ENCODE results near the gene SLX4. TPM values are rescaled to one million over a fixed set of nuclear protein-coding genes. Genes with fewer than 3 reads are reported as not detected.

The SLX4 gene
- total RNA-seq, 1 donor from 2014 or later, result 12.0 TPM

DNA sequence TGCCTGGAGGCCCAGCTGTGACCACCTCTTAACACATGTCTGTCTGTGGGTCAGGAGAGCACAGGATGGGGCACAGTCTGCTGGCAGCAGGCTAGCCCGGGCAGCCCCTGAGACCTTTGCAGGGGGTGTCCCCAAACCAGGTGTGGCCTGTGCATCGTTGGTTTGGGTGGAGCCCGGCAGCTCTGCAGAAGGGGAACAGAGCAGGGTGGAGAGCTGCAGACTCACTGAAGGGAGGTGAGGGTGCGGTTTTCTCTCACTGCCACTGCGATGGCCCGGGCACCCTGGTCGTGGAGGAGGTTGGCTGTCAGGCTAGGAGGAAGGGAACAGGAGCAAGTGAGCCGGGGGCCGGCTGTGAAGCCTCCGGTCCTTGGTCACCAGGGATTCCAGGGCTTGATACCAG, 63.0 kb downstream of the SLX4 start:
- no peak overlapping the region for H3K27ac Mint-ChIP-seq
- H3K4me3 Mint-ChIP-seq, result no peak overlapping the region
- no peak for DNase-seq (ENCODE audit: low spot score in 2 of 2, unreplicated experiment in 2 of 2)
- H3K4me1 Mint-ChIP-seq, result peaks cover 6% of the 10 kb centered on the region
- no peak for TF ChIP-seq CTCF (IDR thresholded peaks at IDR 0.05; ENCODE audit: unreplicated experiment)
- H3K9me3 Mint-ChIP-seq, result no peaks in the 10 kb centered on the region
- no peaks in the 10 kb centered on the region for H3K27me3 Mint-ChIP-seq (ENCODE audit: low read depth)
- no peaks in the 10 kb centered on the region for H3K36me3 Mint-ChIP-seq

- no peaks in the 10 kb centered on the region for H3K9me3 Mint-ChIP-seq
- no peaks in the 10 kb centered on the region for H3K36me3 Mint-ChIP-seq
- no peak overlapping the region for H3K4me3 Mint-ChIP-seq
- DNase-seq (ENCODE audit: low spot score in 2 of 2, unreplicated experiment in 2 of 2), result no peak
- H3K27ac Mint-ChIP-seq, result no peak overlapping the region
- TF ChIP-seq CTCF (IDR thresholded peaks at IDR 0.05; ENCODE audit: unreplicated experiment), result no peak
- H3K4me1 Mint-ChIP-seq, result no peaks in the 10 kb centered on the region
- H3K27me3 Mint-ChIP-seq (ENCODE audit: low read depth), result no peaks in the 10 kb centered on the region
These were observed 64.3 kb downstream of the SLX4 start for GRCh38 chr16:3546986-3547682.

DNA sequence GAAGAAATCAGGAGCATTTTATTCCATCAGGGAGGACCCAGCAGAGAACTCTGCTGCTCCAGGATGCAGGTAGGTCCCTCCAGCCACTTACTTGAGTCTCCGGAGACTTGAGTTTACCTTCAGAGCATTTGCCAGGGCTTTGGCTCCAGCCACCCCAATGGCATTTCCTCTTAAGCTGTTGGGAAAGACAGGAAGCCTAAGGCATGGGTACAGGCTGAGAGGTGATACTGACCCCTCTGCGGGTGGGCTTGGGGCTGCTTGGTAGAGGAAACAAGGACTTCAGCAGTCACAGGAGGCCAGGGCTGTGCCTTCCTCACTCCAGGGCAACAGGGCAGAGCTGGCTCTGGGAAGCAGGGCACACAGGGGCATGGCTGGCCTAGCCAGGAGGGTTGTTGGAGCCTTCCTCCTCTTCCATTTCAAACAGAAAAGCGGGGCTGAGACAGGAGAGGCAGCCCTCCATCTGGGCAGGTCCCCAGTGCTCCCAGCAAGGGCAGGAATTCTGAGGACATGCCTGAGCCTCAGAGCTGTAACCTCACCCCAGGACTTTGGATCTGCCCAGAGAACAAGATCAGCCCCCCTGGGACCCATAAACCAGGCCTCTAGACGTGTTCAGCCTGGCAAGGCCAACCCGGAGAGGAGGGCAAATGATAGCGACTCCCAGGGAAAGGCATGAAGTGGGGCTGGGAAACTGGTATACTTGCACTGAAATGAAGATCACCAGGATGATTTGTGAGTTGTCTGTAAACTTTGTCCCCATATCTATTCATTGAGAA, 68.6 kb downstream of the SLX4 start:
- Mint-ChIP-seq H3K27ac (no peak overlapping the region), H3K4me1 (no peaks in the 10 kb centered on the region), H3K9me3 (no peaks in the 10 kb centered on the region), H3K36me3 (peaks cover 3% of the 10 kb centered on the region), H3K4me3 (no peak overlapping the region), H3K27me3 (ENCODE audit: low read depth) (no peaks in the 10 kb centered on the region)
- DNase-seq (ENCODE audit: low spot score in 2 of 2, unreplicated experiment in 2 of 2), result no peak
- TF ChIP-seq CTCF (IDR thresholded peaks at IDR 0.05; ENCODE audit: unreplicated experiment), result no peak

DNA sequence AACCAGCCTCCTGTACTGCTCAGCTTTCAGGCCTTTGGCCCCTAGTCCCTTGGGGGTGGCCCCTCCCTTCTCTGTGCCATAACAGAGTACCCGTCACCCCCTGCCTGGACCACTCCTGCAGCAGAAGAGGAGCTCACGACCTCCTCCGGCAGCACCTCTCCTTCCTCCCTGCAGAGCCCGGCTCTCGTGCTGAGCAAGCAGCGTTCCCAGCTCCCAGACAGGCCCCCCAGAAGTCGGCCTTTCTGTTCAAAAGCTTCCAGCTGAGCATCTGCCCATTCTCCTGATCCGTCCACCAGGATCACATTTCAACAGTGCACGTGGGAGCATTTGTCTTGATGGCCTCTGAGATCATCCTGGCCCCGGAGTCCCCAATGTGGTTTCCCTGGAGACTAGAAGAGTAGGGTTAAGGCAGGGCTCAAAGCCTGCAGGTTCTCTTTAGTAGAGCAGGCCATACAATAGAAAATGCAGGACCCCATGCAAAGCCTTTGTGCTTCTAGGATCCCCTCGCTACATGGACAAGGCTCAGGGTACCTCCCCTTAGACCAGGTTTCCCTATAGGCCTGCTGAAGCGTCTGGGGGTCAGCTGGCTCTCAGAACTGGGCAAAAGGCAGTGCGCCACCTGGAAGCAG, 69.8 kb downstream of the SLX4 start:
- no peak for TF ChIP-seq CTCF (IDR thresholded peaks at IDR 0.05; ENCODE audit: unreplicated experiment)
- DNase-seq (ENCODE audit: low spot score in 2 of 2, unreplicated experiment in 2 of 2), result no peak
- Mint-ChIP-seq H3K27me3 (ENCODE audit: low read depth) (no peaks in the 10 kb centered on the region), H3K9me3 (no peaks in the 10 kb centered on the region), H3K4me1 (no peaks in the 10 kb centered on the region), H3K27ac (no peak overlapping the region), H3K4me3 (no peak overlapping the region), H3K36me3 (peaks cover 7% of the 10 kb centered on the region)

- no peaks in the 10 kb centered on the region for H3K4me1 Mint-ChIP-seq
- H3K9me3 Mint-ChIP-seq, result no peaks in the 10 kb centered on the region
- H3K27ac Mint-ChIP-seq, result no peak overlapping the region
- H3K27me3 Mint-ChIP-seq (ENCODE audit: low read depth), result no peaks in the 10 kb centered on the region
- H3K4me3 Mint-ChIP-seq, result no peak overlapping the region
- no peak for DNase-seq (ENCODE audit: low spot score in 2 of 2, unreplicated experiment in 2 of 2)
- TF ChIP-seq CTCF (IDR thresholded peaks at IDR 0.05; ENCODE audit: unreplicated experiment), result no peak
- peaks cover 29% of the 10 kb centered on the region for H3K36me3 Mint-ChIP-seq
These were observed 73.2 kb downstream of the SLX4 start for GRCh38 chr16:3538222-3538621.

All from mesothelial cell of epicardium (in vitro differentiated cells).